A549 (cell line): Measurements from ENCODE around the gene PRCP. TPM values are rescaled to one million over a fixed set of nuclear protein-coding genes. Genes with fewer than 3 reads are reported as not detected.

Experiments used
- ATAC-seq, 2 experiments: fragments of 200-7000 bp in 1 of 2; fragments of >200 bp in 1 of 2; cut with Nextera tagmentation in 1 of 2; cut with Tn5 transposase in 1 of 2; 3 replicates each; pipeline versions ENCODE4 v1.8.0 to v1.9.1; 2018 to 2020; ENCODE audit warnings: mild to moderate bottlenecking in 1 of 2, moderate library complexity in 1 of 2
- CTCF ChIA-PET: fragments of 300-600 bp; sonication (Branson Sonifier 250); formaldehyde crosslinking; extraction: SDS; loops from one replicate; lab custom pipeline; 2021; ENCODE audit warnings: antibody characterized with exemption, inconsistent platforms; lab: Yijun Ruan, JAX
- POLR2A ChIA-PET: fragments of 350-600 bp; formaldehyde crosslinking; extraction: SDS; loops from one replicate; lab custom pipeline; 2021; ENCODE audit warnings: antibody characterized with exemption, inconsistent platforms; lab: Yijun Ruan, JAX
- DNase-seq, 2 experiments: peaks; one replicate each; pipeline versions ENCODE4 v3.0.0 to v3.0.0-alpha.2; 2011 to 2016; ENCODE audit warnings: low read depth in 1 of 2, low spot score in 1 of 2
- FAIRE-seq: peaks from 2 replicates; lab custom pipeline; 2011; peaks lifted over from hg19 to GRCh38; lab: Jason Lieb, UNC
- H3K27ac ChIP-seq, 2 experiments: fragments of >200 bp; sonication (Bioruptor Twin); formaldehyde crosslinking; 3 replicates each; pipeline ENCODE4 v1.5.1; 2016 to 2017
- H3K4me1 ChIP-seq: fragments of >200 bp; sonication (Bioruptor Twin); formaldehyde crosslinking; 3 replicates; pipeline ENCODE4 v1.6.1; 2016
- H3K4me2 ChIP-seq: fragments of >200 bp; sonication (Bioruptor Twin); formaldehyde crosslinking; 3 replicates; pipeline ENCODE4 v1.6.1; 2016
- H3K4me3 ChIP-seq: fragments of >200 bp; sonication (Bioruptor Twin); formaldehyde crosslinking; 3 replicates; pipeline ENCODE4 v1.5.1; 2016
- H3K9me3 ChIP-seq: fragments of >200 bp; sonication (Bioruptor Twin); formaldehyde crosslinking; 3 replicates; pipeline ENCODE4 v1.6.1; 2016
- BCL3 ChIP-seq: fragments of >200 bp; sonication (Bioruptor Twin); formaldehyde crosslinking; IDR thresholded peaks from 3 replicates; pipeline ENCODE4 v1.6.1; 2016
- CEBPB ChIP-seq, 2 experiments: fragments of >200 bp in 1 of 2; sonication (Bioruptor Twin) in 1 of 2; formaldehyde crosslinking in 1 of 2; IDR thresholded peaks; 2 replicates each; pipeline ENCODE4 v1.6.1; 2012 to 2016
- CTCF ChIP-seq: fragments of >200 bp; sonication (Bioruptor Twin); formaldehyde crosslinking; IDR thresholded peaks from 3 replicates; pipeline ENCODE4 v1.5.1; 2016
- HEYL ChIP-seq: fragments of 250-450 bp; sonication (Bioruptor Pico); IDR thresholded peaks from 2 replicates; pipeline ENCODE4 v1.8.0; 2021; ENCODE audit warnings: mild to moderate bottlenecking, moderate library complexity
- JUN ChIP-seq, 2 experiments: fragments of >200 bp; sonication (Bioruptor Twin); formaldehyde crosslinking; IDR thresholded peaks; 2 replicates in 1 of 2; 3 replicates in 1 of 2; pipeline ENCODE4 v1.6.1; 2016 to 2017
- JUNB ChIP-seq: fragments of >200 bp; sonication (Bioruptor Twin); formaldehyde crosslinking; IDR thresholded peaks from 2 replicates; pipeline ENCODE4 v1.6.1; 2016
- KDM1A ChIP-seq: fragments of 200-600 bp; sonication (generic); IDR thresholded peaks from 2 replicates; pipeline ENCODE4 v1.6.1; 2016; ENCODE audit warnings: low read depth, mild to moderate bottlenecking
- NFE2L2 ChIP-seq: fragments of 150-350 bp; conservative IDR thresholded peaks from 2 replicates; pipeline ENCODE4 v1.6.1; 2014; ENCODE audit warnings: low read length
- POLR2A ChIP-seq: IDR thresholded peaks from 2 replicates; pipeline ENCODE4 v1.6.1; 2012; ENCODE audit warnings: mild to moderate bottlenecking, low read length
- RAD21 ChIP-seq, 2 experiments: fragments of >200 bp in 1 of 2; sonication (Bioruptor Twin) in 1 of 2; formaldehyde crosslinking in 1 of 2; IDR thresholded peaks in 1 of 2; conservative IDR thresholded peaks in 1 of 2; 2 replicates in 1 of 2; 3 replicates in 1 of 2; pipeline ENCODE4 v1.6.1; 2012 to 2018; ENCODE audit warnings: inconsistent platforms in 1 of 2
- TFCP2L1 ChIP-seq: fragments of 250-450 bp; sonication (Bioruptor Pico); IDR thresholded peaks from 2 replicates; pipeline ENCODE4 v1.5.0; 2021; ENCODE audit warnings: mild to moderate bottlenecking
- USF2 ChIP-seq: fragments of 450-650 bp; IDR thresholded peaks from 2 replicates; pipeline ENCODE4 v1.6.1; 2014; ENCODE audit warnings: antibody characterized with exemption
- WGBS: methylation state at CpG from one replicate; pipeline ENCODE4 v1.1.6; 2017; ENCODE audit errors: missing lambda C conversion rate; 5-methylcytosine and 5-hydroxymethylcytosine counted together
- polyA plus RNA-seq, 4 experiments: library from polyadenylated mRNA; depleted of rRNA in 3 of 4; stranded (reverse); fragments of >200 nt; fragmentation: RNase III in 1 of 4; extraction: RNeasy Plus Mini Kit Qiagen cat#74134 plus additional on column Dnase treatment in 1 of 4; gene quantifications; 2 replicates in 3 of 4; 3 replicates in 1 of 4; pipeline ENCODE4 v1.2.3, GENCODE V29; 2011 to 2017

PRCP gene
- polyA plus RNA-seq, 2 of the 4 experiments (the other 2 are of a cell fraction), result 49.8 to 86.2 TPM

- 0% methylated on average over 1 of the region's 1 CpG for WGBS
- no peaks in the 10 kb centered on the region for H3K4me1 ChIP-seq
- ChIA-PET CTCF (no interaction called here), POLR2A (no interaction called here)
- ATAC-seq, result no peak
- no peak overlapping the region for H3K27ac ChIP-seq
- no peak for FAIRE-seq
- no peak overlapping the region for H3K4me3 ChIP-seq
- no peak overlapping the region for H3K4me2 ChIP-seq
- H3K9me3 ChIP-seq, result no peaks in the 10 kb centered on the region
- TF ChIP-seq POLR2A (no peak), JUNB (no peak), USF2 (no peak), BCL3 (no peak), CEBPB (IDR thresholded peaks at IDR 0.05) (no peak), RAD21 (conservative IDR thresholded peaks at IDR 0.05 in 1 of 2, IDR thresholded peaks at IDR 0.05 in 1 of 2) (no peak), HEYL (CRISPR knock-in tag) (no peak)
- TF ChIP-seq, all 56 proteins: peak for 0
- no peak for DNase-seq
These were observed 97.5 kb downstream of the PRCP start for GRCh38 chr11:82802710-82803109.

GRCh38 chr11:82796998-82797961 is 103.0 kb downstream of the PRCP start:
- no peak for FAIRE-seq
- POLR2A ChIA-PET, result no interaction called here

GRCh38 chr11:82794490-82794889 is 105.7 kb downstream of the PRCP start:
- ATAC-seq (no peak), FAIRE-seq (no peak), DNase-seq (no peak)
- Histone ChIP-seq H3K9me3 (no peaks in the 10 kb centered on the region), H3K4me1 (no peaks in the 10 kb centered on the region), H3K4me2 (no peak overlapping the region), H3K4me3 (no peak overlapping the region), H3K27ac (no peak overlapping the region)
- CTCF ChIA-PET, result interaction anchor here (0.9 kb wide), 1 partner anchor 67 kb away, joined by 3 read pairs; no protein-coding TSS in a partner anchor
- TF ChIP-seq TFCP2L1 (CRISPR knock-in tag), result no peak
- no peak for TF ChIP-seq KDM1A
- no peak for TF ChIP-seq CTCF
- no peak for TF ChIP-seq USF2
- WGBS, result 34% methylated on average over 3 of the region's 3 CpGs
- POLR2A ChIA-PET, result no interaction called here

More at GRCh38 chr11:82796998-82797961, 103.0 kb downstream of the PRCP start:
- H3K4me2 ChIP-seq, result no peak overlapping the region
- DNase-seq, result no peak
- CTCF ChIA-PET, result interaction anchor here (0.6 to 1.2 kb wide), 2 partner anchors 70 to 101 kb away, joined by 3 to 4 read pairs; no protein-coding TSS in a partner anchor
- H3K4me1 ChIP-seq, result no peaks in the 10 kb centered on the region
- no peak for ATAC-seq
- no peak overlapping the region for H3K27ac ChIP-seq
- no peaks in the 10 kb centered on the region for H3K9me3 ChIP-seq
- TF ChIP-seq NFE2L2 (no peak), JUN (IDR thresholded peaks at IDR 0.05) (no peak), JUNB (no peak), CEBPB (IDR thresholded peaks at IDR 0.05) (no peak)
- TF ChIP-seq, all 56 proteins: peak for 0
- 45% methylated on average over 3 of the region's 3 CpGs for WGBS
- H3K4me3 ChIP-seq, result no peak overlapping the region
